ENCODE results near the gene RASSF7. TPM values are rescaled to one million over a fixed set of nuclear protein-coding genes. Genes with fewer than 3 reads are reported as not detected.

Gene RASSF7, protein sequence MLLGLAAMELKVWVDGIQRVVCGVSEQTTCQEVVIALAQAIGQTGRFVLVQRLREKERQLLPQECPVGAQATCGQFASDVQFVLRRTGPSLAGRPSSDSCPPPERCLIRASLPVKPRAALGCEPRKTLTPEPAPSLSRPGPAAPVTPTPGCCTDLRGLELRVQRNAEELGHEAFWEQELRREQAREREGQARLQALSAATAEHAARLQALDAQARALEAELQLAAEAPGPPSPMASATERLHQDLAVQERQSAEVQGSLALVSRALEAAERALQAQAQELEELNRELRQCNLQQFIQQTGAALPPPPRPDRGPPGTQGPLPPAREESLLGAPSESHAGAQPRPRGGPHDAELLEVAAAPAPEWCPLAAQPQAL
- 55.8 TPM for total RNA-seq

DNA sequence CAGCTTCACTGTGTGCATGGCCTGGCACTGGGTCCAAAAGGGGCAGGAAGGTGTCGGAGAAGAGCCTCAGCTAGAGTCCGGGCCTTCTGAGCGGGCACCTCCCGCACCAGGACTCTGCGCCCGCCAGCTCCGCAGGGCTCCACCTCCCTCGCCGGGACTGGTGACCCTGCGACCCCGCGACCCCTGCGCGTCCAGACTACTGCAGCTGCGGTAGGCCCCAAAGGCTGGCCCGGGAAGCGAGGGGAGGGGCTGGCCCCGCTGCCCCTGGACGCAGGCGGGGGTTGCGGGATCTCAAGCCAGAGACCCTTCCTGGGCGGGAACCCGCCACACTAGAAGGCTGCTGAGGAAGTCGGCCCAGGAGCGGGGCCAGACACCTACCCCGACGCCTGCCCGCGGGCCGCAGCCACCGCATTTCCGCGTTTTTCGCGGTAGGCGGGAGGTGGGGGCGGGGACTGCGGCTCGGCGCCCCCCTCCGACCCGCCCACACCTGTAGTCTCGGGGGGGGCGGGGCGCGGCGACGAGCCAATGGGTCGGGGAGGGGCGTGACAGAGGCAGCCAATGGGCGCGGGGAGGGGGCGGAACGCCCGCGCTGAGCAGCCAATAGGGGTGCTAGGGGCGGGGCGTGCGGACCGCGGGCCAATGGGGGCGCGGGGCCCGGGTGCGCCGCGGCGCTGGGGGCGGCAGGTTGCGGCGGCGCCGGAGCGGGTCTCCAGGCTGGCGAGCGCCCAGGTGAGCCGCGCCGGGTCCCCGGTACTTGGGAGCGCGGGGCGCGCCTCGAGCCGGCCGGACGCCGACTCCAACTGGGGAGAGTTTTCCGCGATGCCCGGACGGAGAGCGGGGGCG lies at the start of gene RASSF7, which contains the start of gene LMNTD2:
Gene RASSF7, plus strand, starts transcription at position 666 of the 843 bp plus-strand sequence. CDS start 799 bp downstream, outside the sequence.
Gene LMNTD2, minus strand, starts transcription at position 434 of the 843 bp plus-strand sequence. Its CDS starts 22 bp downstream, at position 412.

DNA sequence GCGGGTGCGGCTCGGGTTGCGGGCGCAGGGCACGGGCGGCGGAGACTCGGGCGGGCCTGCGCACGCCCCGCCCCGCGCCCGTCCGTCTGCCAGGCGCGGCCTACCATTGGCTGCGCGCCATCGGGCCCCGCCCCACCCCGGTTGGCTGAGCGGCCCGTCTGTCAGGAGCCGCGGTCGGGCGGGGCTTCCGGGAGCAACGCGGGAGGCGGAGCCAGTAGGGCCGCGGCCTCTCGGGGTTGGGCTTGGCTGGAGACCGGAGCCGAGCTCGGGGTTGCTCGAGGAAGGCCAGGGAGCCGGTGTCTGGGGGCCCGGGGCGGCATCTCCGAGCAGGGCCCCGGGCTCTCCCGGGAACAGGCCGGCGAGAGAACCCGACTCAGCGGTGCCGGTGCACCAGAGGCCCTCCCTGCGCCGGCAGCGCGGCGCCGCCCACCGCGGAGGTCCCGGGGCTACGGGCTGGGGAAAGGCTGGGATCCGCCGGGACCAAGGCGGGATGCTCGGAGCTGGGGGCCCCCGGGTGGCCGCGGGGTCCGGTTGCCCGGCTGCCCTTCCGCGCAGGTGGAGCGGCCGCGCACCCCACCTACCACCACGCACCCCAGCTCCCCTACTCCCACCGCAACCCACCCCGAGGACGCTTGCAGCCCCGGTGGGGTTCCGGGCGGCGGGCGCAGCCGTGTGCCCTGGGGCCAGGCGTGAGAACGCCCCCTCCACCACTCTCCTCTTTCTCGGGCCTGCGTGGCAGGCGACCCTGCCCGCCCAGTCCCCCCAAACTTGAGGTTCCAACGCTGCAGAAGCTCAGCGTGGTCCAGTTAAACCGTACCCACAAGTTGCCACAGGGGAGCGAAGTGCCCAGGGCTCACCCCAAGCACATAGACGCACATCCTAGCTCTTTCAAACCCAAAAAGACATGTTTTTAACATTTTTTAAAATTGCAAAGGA lies 25.0 kb upstream of the RASSF7 start, which contains the start of gene HRAS:
Gene HRAS, minus strand, starts transcription at position 58 of the 936 bp plus-strand sequence.

GRCh38 chr11:536841-537621 lies 23.7 kb upstream of the RASSF7 start, which contains the start of gene LRRC56:
Gene LRRC56 (plus strand): TSS chr11:537527. CDS start chr11:540685, 3,158 bp downstream.

GRCh38 chr11:575996-576768 lies 15.4 kb downstream of the RASSF7 start, which contains the start of gene PHRF1:
Gene PHRF1 (plus strand): TSS chr11:576470. CDS start chr11:581513, 5,043 bp downstream.

Small RNA genes within 50 kb of the gene (small RNA-seq; reads per million reads assigned to genes)
- 9.0 reads per million, percentile 95 among the genes with 10 or more reads in this experiment for gene MIR210 (ENCODE audit: low replicate concordance)

Other genes starting within 250 kb of the RASSF7 start
- 44.6 TPM for gene IFITM1, start 246.9 kb upstream of the RASSF7 start, total RNA-seq
- 156 TPM for gene IFITM3, start 240.1 kb upstream of the RASSF7 start, total RNA-seq
- 53.1 TPM for gene B4GALNT4, start 191.5 kb upstream of the RASSF7 start, total RNA-seq
- gene PKP3, start 166.8 kb upstream of the RASSF7 start, total RNA-seq = 5.2 TPM
- gene SIGIRR, start 146.0 kb upstream of the RASSF7 start, total RNA-seq = 40.8 TPM
- gene ANO9, start 119.0 kb upstream of the RASSF7 start, total RNA-seq = 12.8 TPM
- 48.8 TPM for gene PTDSS2, start 110.7 kb upstream of the RASSF7 start, total RNA-seq
- gene RNH1, start 53.7 kb upstream of the RASSF7 start, total RNA-seq = 143 TPM
- gene HRAS, start 25.4 kb upstream of the RASSF7 start, total RNA-seq = 23.0 TPM
- gene LRRC56, start 23.4 kb upstream of the RASSF7 start, total RNA-seq = 1.8 TPM
- gene LMNTD2, start 232 bp upstream of the RASSF7 start, total RNA-seq = 2.3 TPM
- 29.7 TPM for gene PHRF1, start 15.5 kb downstream of the RASSF7 start, total RNA-seq
- 18.1 TPM for gene IRF7, start 55.0 kb downstream of the RASSF7 start, total RNA-seq
- gene CDHR5, start 64.0 kb downstream of the RASSF7 start, total RNA-seq = 21.3 TPM
- gene SCT, start 66.2 kb downstream of the RASSF7 start, total RNA-seq = 7.6 TPM
- 1.3 TPM for gene DRD4, start 76.3 kb downstream of the RASSF7 start, total RNA-seq
- gene DEAF1, start 134.3 kb downstream of the RASSF7 start, total RNA-seq = 27.9 TPM
- gene TMEM80, start 134.8 kb downstream of the RASSF7 start, total RNA-seq = 16.8 TPM
- gene EPS8L2, start 145.3 kb downstream of the RASSF7 start, total RNA-seq = 137 TPM
- gene TALDO1, start 186.5 kb downstream of the RASSF7 start, total RNA-seq = 118 TPM
- gene GATD1, start 216.5 kb downstream of the RASSF7 start, total RNA-seq = 67.5 TPM
- gene CEND1, start 229.1 kb downstream of the RASSF7 start, total RNA-seq = 0.12 TPM
- 10.7 TPM for gene SLC25A22, start 237.3 kb downstream of the RASSF7 start, total RNA-seq
- 19.7 TPM for gene PIDD1, start 244.3 kb downstream of the RASSF7 start, total RNA-seq
- gene RPLP2, start 249.0 kb downstream of the RASSF7 start, total RNA-seq = 558 TPM

Measured in metanephros (tissue), 2 donors.